NCI-H774 (cell line): ENCODE measurements around the gene LAIR1.
A peak's percentile ranks its signal among the peaks of the same experiment; 100 is the strongest.
"Not testable (repeated sequence)": the region's sequence is repeated elsewhere in the genome, so short reads cannot be mapped to it uniquely, and the experiment has no call there.

Source experiments
- DNase-seq: peaks from one replicate; lab custom pipeline; 2025; lab: John Stamatoyannopoulos, UW

Gene LAIR1

GRCh38 chr19:54364775-54365257 is at the start of gene LAIR1:
Gene LAIR1 (minus strand): TSS chr19:54364931. CDS start chr19:54364804, 127 bp downstream.
- no peak for DNase-seq

DNA sequence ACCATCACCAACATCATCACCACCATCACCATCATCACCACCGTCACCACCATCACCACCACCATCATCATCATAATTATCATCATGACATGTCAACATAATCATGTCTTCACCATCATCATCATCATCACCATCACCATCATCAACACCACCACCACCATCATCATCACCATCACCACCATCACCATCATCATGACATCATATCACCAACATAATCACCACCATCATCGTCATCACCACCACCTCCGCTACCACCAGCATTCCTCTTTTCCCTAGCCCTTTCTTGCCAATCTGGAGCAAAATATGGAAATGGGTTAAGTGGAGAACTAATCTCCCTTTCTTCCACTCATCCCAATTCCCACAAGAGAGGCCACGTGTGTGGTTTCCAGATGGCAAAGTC is 49.4 kb upstream of the LAIR1 start:
- no peak for DNase-seq

DNA sequence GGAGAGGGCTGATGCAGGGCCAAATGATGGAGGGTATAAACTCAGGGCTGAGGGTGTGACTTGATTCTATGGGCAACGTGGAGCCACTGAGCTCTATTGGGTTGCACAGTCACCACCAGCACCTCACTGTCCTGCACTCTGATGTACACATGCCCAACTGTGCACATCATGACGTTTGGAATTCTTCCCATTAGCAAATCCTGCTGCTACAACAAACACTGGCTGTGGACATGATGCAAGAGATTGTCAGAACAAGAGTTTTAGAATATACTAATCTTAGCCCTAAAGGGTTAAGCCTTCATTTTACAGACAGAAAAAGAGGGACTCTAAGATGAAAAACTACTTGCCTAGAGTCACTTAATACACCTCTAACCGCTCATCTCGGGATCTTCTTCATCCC is 48.1 kb upstream of the LAIR1 start:
- no peak for DNase-seq

DNA sequence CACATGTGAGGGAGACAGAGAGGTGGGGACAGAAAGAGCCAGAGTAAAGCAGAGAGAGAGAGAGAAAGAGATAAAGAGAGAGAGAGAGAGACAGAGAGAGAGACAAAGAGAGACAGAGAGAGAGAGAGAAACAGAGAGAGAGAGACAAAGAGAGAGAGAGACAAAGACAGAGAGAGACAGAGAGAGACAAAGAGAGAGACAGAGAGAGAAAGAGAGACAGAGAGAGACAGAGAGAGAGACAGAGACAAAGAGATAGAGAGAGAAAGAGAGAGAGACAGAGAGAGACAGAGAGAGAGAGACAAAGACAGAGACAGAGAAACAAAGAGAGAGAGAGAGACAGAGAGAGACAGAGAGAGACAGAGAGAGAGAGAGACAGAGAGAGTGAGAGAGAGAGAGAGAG is 46.3 kb upstream of the LAIR1 start:
- no peak for DNase-seq

- no peak for DNase-seq
Observed at GRCh38 chr19:54408456-54409026, 43.8 kb upstream of the LAIR1 start.

DNA sequence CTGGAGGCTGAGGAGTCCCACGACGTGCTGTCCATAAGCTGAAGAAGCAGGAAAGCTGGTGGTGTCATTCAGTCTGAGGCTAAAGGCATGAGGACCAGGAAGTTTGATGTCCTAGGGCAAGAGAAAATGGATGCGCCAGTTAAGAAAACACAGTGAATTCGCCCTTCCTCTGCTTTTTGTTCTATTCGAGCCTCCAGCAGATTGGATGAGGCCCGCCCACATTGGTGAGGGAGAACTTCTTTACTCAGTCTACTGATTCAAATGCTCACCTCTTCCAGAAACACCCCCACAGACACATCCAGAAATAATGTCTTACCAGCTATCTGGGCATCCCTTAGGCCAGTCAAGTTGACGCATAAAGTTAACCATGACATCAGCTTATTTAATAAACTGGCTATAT is 43.0 kb upstream of the LAIR1 start:
- DNase-seq = no peak

DNA sequence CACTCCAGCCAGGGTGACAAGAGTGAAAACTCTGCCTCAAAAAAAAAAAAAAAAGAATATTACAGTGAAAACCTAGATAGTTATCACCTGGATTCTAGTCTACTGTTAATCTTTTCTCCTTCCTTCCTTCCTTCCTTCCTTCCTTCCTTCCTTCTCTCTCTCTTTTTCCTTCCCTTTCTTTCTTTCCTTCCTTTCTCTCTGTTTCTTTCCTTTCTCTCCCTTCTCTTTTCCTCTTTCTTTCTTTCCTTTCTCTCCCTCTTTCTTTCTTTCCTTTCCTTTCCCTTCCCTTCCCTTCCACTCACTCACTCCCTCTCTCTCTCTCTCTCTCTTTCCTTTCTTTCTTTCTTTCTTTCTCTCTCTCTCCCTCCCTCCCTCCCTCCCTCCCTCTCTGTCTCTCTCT is 40.9 kb upstream of the LAIR1 start:
- no peak for DNase-seq

GRCh38 chr19:54403054-54403453 is 38.3 kb upstream of the LAIR1 start:
- no peak for DNase-seq

- DNase-seq = no peak
Observed at GRCh38 chr19:54400913-54401312, 36.2 kb upstream of the LAIR1 start.

GRCh38 chr19:54399189-54399588 is 34.5 kb upstream of the LAIR1 start:
- no peak for DNase-seq

GRCh38 chr19:54395685-54396084 is 31.0 kb upstream of the LAIR1 start:
- DNase-seq = no peak

DNA sequence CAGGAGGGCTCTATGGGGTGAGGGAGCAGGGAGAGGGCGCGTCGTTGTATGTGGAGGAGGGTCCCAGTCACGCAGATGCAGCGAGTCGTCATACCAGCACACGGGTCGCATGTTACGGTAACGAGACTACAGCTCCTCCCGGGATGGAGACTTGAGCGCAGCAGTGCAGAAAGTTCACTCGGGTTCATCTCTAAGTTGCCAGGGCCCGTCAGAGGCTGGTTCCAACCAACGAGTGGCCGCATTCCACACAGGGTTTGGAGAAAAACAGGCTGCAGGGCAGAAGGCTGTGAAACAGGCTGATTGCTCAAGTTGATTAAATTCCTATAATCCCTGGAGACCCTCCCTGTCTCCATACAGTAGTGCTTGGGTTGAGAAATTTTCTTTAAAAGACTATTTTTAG is 28.6 kb upstream of the LAIR1 start:
- DNase-seq = no peak

GRCh38 chr19:54392105-54392504 is 27.4 kb upstream of the LAIR1 start:
- no peak for DNase-seq

- DNase-seq = no peak
Observed at GRCh38 chr19:54391589-54392061, 26.9 kb upstream of the LAIR1 start.

- DNase-seq = peak; percentile 2
Observed at GRCh38 chr19:54390942-54391577, 26.3 kb upstream of the LAIR1 start.

- DNase-seq = no peak
Observed at GRCh38 chr19:54389553-54389952, 24.8 kb upstream of the LAIR1 start.

GRCh38 chr19:54388802-54389139 is 24.0 kb upstream of the LAIR1 start:
- no peak for DNase-seq

GRCh38 chr19:54387991-54388801 is 23.5 kb upstream of the LAIR1 start:
- no peak for DNase-seq

DNA sequence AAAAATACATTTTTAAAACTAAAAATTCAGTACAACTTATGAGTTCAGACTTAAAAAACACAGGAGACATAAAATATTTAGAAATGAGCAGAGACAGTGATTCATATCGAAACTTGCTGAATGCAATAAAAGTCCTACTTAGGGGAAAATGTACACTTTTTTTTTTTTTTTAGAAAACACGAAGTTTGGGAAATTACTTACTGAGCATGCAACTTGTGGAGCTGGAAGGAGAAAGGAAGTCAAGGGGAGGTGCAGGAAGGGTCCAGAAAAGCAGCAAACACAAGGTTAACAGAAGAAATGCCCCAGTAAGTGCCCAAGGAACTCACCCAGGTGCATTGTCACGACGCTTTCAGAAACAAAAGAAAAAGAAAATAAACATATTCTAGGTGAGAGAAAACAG is 18.6 kb upstream of the LAIR1 start:
- no peak for DNase-seq

- not testable (repeated sequence) for DNase-seq
Observed at GRCh38 chr19:54382041-54382440, 17.3 kb upstream of the LAIR1 start.

GRCh38 chr19:54380897-54381296 is 16.2 kb upstream of the LAIR1 start:
- DNase-seq = no peak

DNA sequence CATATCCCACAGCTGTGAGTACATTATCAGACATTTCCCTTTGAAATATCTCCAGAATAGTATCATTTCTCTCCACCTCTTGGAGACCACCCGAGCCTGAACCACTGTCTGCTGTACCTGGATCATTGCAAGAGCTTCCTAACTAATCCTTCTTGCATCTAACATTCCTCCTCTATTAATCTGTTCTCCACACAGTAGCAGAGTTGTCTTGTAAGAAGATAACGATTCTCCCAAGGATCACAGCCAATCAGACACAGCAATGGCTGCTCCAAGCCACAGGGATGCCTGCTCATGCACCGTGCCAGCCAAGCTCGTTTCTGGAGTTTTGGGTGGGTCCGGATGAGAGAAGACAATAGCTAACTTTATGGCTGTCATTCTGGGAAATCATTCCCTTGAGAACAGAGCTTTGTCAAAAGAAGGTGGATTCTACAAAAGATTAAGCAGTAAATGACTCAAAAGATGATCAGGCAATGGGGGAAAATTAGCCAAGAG is 14.5 kb upstream of the LAIR1 start:
- no peak for DNase-seq
